Subcutaneous adipose tissue (tissue), 4 donors: ENCODE results near the gene ADAM19. TPM values are rescaled to one million over a fixed set of nuclear protein-coding genes. Genes with fewer than 3 reads are reported as not detected.

Experiments used
- CTCF ChIP-seq: fragments of 450-650 bp; IDR thresholded peaks from one replicate; pipeline ENCODE4 v1.5.1; 2016; ENCODE audit warnings: low read depth, mild to moderate bottlenecking, control low read depth, antibody characterized with exemption, moderate library complexity
- total RNA-seq, 4 donors: library from RNA; depleted of rRNA; stranded (reverse); fragments of >200 nt; gene quantifications; one replicate each; pipeline ENCODE4 v1.1.0, GENCODE V29; 2016

ADAM19 gene
- total RNA-seq, 4 donors from 2014 or later, result 1.4 to 2.9 (median 2.2) TPM

- TF ChIP-seq CTCF, result no peak
These were observed 118.2 kb downstream of the ADAM19 start for GRCh38 chr5:157457391-157457790.

GRCh38 chr5:157456301-157456700 is 119.3 kb downstream of the ADAM19 start:
- no peak for TF ChIP-seq CTCF

GRCh38 chr5:157455057-157455456 is 120.5 kb downstream of the ADAM19 start:
- no peak for TF ChIP-seq CTCF

- TF ChIP-seq CTCF, result no peak
These were observed 121.3 kb downstream of the ADAM19 start for GRCh38 chr5:157454273-157454672.

- TF ChIP-seq CTCF, result no peak
These were observed 123.8 kb downstream of the ADAM19 start for GRCh38 chr5:157451806-157452205.

- no peak for TF ChIP-seq CTCF
These were observed 125.6 kb downstream of the ADAM19 start for GRCh38 chr5:157450024-157450423.

GRCh38 chr5:157449011-157449723 is 126.4 kb downstream of the ADAM19 start:
- TF ChIP-seq CTCF, result no peak
